ENCODE measurements around the gene FAM163A. TPM values are rescaled to one million over a fixed set of nuclear protein-coding genes. Genes with fewer than 3 reads are reported as not detected.

Gene FAM163A
- total and polyA plus RNA-seq, 9 of the 15 experiments (the other 6 are each of a cell fraction or from before 2014, with no cell fraction given): not detected

DNA sequence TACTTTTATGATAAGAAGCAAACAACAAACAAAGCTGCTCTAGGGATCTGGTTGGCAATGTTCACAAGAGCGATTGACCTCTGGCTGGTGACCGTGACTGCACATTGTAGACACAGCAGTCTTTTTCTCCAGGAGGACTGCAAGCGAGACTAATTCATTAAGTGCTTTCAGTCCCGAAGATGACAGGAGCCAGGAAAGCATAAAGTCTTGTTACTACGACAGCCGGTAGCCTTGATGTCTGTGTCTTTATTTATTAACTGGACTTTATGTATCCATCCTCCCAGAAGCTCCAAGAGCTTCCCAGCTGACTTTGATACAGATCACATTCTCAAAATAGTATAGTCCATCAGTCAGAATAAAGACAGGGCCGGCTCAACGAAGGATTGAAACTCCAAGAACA is 18.2 kb downstream of the FAM163A start:
- no peaks in the 10 kb centered on the region for H3K36me3 ChIP-seq (ENCODE audit: control insufficient read depth, insufficient read depth, low read length)
- no peaks in the 10 kb centered on the region for H3K79me2 ChIP-seq (ENCODE audit: control insufficient read depth, insufficient read depth, low read length)
- no TSS peak for BruUV-seq (replicated peaks)
- H3K4me3 ChIP-seq: no peak overlapping the region
- TF ChIP-seq ZNF212 (CRISPR knock-in tag; IDR thresholded peaks at IDR 0.05) (no peak), ATF7 (IDR thresholded peaks at IDR 0.05) (no peak), SRSF7 (optimal IDR thresholded peaks at IDR 0.05; ENCODE audit: low read depth, low read length) (no peak), CBX8 (IDR thresholded peaks at IDR 0.05; ENCODE audit: borderline replicate concordance, extremely low read depth, low read depth, low read length, poor library complexity, severe bottlenecking) (no peak), BRF1 (IDR thresholded peaks at IDR 0.05; ENCODE audit: borderline replicate concordance, extremely low read depth, insufficient read length) (no peak), HLTF (IDR thresholded peaks at IDR 0.05) (no peak), KHSRP (IDR thresholded peaks at IDR 0.05) (no peak)
- TF ChIP-seq, protein P1, sequence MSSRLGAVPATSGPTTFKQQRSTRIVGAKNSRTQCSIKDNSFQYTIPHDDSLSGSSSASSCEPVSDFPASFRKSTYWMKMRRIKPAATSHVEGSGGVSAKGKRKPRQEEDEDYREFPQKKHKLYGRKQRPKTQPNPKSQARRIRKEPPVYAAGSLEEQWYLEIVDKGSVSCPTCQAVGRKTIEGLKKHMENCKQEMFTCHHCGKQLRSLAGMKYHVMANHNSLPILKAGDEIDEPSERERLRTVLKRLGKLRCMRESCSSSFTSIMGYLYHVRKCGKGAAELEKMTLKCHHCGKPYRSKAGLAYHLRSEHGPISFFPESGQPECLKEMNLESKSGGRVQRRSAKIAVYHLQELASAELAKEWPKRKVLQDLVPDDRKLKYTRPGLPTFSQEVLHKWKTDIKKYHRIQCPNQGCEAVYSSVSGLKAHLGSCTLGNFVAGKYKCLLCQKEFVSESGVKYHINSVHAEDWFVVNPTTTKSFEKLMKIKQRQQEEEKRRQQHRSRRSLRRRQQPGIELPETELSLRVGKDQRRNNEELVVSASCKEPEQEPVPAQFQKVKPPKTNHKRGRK (tag; IDR thresholded peaks at IDR 0.05): no peak
- peaks cover 14 to 15% of the 10 kb centered on the region in 2 experiments for H3K27me3 ChIP-seq (ENCODE audit: control insufficient read depth in 2 of 2, insufficient read depth in 2 of 2, low read length in 2 of 2)
- no peak overlapping the region for H3K27ac ChIP-seq (ENCODE audit: extremely low read depth, low read depth, low read length)
- H3K4me2 ChIP-seq (ENCODE audit: insufficient read depth, low read length): no peak overlapping the region
- intact Hi-C loops (cut with micrococcal nuclease): no loop called here
- 2% methylated on average over 8 of the region's 8 CpGs for WGBS (ENCODE audit: insufficient coverage, low coverage, missing lambda C conversion rate)
- no peak overlapping the region for H3K9ac ChIP-seq (ENCODE audit: insufficient read depth in 1 of 2, low read depth in 2 of 2, low read length in 2 of 2)
- ChIA-PET POLR2A (interaction anchor here (0.5 to 1.8 kb wide), 4 partner anchors 10 to 34 kb away, joined by 3 to 4 read pairs (median 4); no protein-coding TSS in a partner anchor), CTCF (ENCODE audit: low intra/inter-chr PET ratio) (no interaction called here)
- H3K9me1 ChIP-seq (ENCODE audit: control insufficient read depth, insufficient read depth, low read length): no peaks in the 10 kb centered on the region
- ATAC-seq (no peak), DNase-seq (ENCODE audit: extremely low read depth in 1 of 4, low spot score in 3 of 4) (no peak), FAIRE-seq (no peak)
- no peaks in the 10 kb centered on the region for H3K4me1 ChIP-seq (replicated peaks in 1 of 2; ENCODE audit: control insufficient read depth in 2 of 2, insufficient read depth in 2 of 2, low read length in 2 of 2)
- H3K9me3 ChIP-seq (replicated peaks; ENCODE audit: control insufficient read depth, insufficient read depth, low read depth, low read length): no peaks in the 10 kb centered on the region
- H4K20me1 ChIP-seq (replicated peaks; ENCODE audit: control insufficient read depth, insufficient read depth, low read length): no peaks in the 10 kb centered on the region
- no peak overlapping the region for H2AFZ ChIP-seq (ENCODE audit: low read depth, low read length)
- in situ Hi-C loops (cut with MboI): no loop called here
